HG03108 (cell line): ENCODE measurements around the gene STK35.

Experiments used
- ATAC-seq: cut with Tn5 transposase; IDR thresholded peaks from one replicate; pipeline ENCODE4 v1.9.1; 2021; ENCODE audit warnings: moderate library complexity; ENCODE audit not compliant: unreplicated experiment

Gene STK35

GRCh38 chr20:2101057-2101864 is at the start of gene STK35:
Gene STK35, plus strand, starts transcription at chr20:2101827. Its CDS starts 55 bp downstream, at chr20:2101882.
- ATAC-seq: peak; percentile 34

- no peak for ATAC-seq
Measured at GRCh38 chr20:2051946-2052345, 49.7 kb upstream of the STK35 start.

DNA sequence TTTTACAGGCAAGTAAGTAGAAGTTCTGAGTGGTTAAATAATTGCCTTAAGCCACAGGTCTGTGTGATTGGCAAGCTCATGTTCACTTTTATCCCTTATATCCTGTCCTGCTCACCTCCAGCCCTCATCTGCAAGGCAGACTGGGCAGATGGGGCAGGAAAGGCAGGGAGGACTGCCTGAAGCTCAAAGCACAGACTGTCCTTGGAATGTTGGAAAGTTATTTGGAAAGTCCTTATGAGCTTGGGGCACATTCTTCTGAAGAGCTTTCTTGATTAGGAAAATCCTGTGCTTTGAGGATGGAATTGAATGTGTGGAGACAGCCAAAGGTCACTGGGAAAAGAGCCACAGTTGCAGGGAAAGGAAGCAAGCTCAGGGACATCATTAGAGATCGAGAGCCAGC is 48.9 kb upstream of the STK35 start:
- no peak for ATAC-seq

- ATAC-seq: no peak
Measured at GRCh38 chr20:2053615-2054014, 48.0 kb upstream of the STK35 start.

GRCh38 chr20:2054911-2055310 is 46.7 kb upstream of the STK35 start:
- ATAC-seq: no peak

DNA sequence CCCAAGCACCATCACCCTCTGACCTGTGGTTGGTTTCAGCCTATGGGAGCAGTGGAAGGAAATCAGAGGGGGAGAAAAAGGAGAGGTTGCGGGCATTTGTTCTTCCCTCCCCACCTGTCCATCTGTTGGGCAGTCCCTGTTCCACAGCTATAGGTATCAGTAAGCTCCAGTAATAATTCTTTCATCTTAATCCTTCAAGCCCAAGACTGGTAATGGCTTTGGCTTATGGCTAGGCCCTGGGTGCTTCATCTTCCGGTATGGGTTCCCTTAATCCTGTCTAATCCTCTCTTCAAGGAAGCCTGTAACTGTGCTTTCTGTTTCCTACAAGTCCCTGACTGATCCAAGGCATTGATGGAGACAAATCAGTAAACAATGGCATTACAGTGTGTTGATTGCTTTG is 42.2 kb upstream of the STK35 start:
- no peak for ATAC-seq

- no peak for ATAC-seq
Measured at GRCh38 chr20:2065099-2065498, 36.5 kb upstream of the STK35 start.

DNA sequence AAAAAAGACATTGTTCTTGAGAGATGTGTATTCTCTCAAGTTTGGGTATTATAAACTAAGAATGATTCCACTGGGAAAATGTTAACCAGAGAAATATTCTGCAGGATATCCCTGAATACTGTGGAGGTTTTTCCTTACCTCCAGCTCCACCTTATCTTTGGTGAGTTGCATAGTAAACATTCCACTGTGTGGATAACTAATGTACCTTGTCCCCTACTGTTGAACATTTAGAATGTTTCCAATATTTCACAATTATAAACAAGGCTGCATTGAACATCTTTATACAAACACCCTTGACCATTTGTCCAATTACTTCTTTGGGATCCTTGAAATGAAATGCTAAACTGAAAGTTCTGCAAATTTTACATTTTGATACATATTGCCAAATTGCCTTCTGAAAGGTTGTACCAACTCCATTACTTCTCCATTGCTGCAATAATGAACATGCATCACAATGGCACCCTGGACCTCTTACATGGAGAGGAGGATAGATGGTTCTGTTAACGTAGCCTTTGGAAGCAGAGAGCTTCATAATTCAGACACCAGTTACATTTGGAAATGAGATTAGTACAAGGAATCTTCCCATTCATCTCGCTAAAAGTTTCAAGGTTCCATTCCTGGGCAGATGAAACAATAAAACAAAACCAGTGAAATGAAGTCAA is 35.0 kb upstream of the STK35 start:
- ATAC-seq: no peak

DNA sequence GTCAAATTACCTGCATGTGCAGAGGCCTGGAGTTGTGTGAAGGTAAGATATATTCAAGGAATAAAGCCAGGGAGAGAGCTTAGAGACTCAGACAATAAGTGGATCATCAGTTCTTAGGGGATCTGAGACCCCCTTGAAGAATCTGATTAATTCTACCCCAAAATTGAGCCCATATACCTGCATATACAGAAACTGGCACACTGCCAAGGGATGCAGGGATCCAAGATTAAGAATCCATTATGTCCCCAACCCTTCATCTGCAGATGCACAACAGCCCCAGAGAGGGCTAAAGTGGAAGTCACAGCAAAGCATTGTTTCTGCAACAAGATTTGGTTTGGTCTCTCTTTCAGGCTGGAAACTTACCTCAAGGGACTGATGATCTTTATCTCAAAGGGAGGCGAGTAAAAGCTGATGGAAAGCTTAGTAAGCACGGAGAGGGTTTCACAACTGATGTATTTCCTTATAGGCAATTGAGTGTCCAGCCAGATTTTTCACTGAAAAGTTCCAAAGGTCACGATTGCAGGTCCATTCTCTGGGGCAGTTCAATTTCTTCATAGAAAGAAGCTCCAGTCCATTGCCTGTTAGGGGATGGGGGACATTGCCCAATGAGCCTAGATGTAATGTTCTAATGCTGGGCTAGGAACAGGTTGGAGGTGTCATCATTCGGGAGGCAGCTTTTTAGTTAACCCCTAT is 20.9 kb upstream of the STK35 start:
- no peak for ATAC-seq

DNA sequence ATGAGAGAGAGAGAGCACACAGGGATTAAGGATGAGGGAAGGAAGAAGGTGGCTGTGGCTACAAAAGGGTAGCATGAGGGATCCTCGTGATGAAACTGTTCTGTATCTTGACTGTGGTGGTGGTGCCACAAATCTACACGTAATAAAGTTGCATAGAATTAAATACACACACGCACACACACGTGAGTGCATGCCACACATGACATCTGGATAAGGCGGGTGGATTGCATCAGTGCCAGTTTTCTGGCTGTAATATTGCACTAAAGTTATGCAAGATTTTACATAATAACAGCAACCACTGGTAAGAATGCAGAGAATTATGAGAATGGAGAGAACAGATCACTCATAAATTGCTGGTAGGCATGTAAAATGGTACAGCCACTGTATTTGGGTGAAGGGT is 16.9 kb upstream of the STK35 start:
- no peak for ATAC-seq

- ATAC-seq: no peak
Measured at GRCh38 chr20:2086177-2086979, 15.2 kb upstream of the STK35 start.

DNA sequence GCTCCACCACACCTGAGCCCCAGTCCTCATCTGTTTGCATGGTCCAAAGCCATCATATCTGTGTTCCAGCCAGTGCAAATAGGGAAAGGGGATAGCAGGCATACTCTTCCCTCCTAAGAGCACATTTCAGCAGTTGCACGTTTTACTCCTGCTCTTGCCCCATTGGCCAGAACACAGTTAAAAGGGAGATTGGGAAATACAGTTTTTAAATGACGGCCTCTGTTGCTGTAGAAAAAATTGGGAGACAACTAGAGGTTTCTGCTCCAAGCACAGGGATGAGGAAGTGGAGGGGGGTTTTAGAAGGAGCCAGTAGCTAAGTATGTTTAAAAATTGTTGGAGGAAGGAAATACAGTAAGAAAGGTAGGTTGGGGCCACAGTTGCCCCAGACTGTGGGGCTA is 14.6 kb upstream of the STK35 start:
- no peak for ATAC-seq

GRCh38 chr20:2088891-2089290 is 12.7 kb upstream of the STK35 start:
- no peak for ATAC-seq

DNA sequence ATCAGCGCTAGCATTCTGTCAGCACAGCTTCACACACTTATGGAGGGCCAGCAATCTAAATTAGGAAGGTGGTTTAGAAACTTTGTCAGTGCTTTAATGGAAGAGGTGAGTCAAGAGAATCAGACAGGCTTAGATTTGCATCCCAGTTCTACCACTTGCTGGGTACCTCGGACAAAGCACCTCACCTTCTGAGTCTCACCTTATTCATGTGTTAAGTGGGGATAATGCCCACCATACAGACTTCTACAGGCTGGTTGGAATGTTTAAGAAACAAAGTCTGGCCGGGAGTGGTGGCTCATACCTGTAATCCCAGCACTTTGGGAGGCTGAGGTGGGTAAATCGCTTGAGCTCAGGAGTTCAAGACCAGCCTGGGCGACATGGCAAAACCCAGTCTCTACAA is 12.2 kb upstream of the STK35 start:
- ATAC-seq: no peak

DNA sequence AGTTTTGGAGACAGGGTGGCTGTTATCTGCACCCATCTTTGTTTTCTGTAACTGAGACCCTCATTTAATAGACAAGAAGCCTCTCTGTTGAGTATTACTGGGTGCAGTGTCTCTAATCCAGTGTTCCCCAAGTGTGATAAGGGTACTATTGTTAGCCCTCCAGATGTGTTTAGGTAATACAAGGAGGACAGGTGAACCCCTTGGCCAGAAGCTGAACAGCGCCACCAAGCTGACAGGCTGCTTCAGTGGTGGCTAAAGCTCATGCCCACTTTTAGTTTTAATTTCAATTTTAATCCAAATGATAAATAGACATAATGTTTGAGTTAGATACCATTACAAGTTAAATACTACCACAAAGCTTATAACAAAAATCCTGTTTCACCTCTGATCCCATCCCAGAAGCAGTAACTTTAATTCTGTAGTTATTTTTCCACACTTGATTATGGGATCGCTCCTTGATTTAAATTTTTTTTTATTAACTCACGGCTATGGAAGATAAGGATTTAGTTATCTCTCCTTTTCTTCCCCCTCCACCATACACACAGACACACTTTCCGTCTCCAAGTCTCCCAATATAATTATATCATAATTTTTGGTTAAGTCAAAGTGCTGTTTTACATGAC is 8.4 kb upstream of the STK35 start:
- no peak for ATAC-seq

DNA sequence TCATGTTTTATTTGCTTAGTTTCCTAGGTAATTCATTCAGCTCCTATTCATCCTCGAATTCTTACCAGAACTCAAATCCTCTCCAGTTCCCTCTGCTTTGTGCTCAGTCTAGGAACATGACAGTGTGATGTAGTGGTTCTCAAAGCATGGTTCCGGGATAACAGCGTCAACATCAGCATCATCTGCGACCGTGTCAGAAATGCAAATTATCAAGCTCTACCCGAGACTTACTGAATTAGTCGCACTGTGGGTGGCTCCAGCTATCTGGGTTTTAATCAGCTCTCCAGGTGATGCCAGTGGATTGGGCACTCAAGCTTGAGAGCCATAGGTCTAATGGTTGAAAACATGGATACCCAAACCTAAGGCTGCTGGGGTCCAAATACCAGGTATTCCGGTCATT is 7.7 kb upstream of the STK35 start:
- no peak for ATAC-seq

GRCh38 chr20:2101865-2102584 is 398 bp downstream of the STK35 start:
- ATAC-seq: peak; percentile 73

GRCh38 chr20:2102585-2103460 is 1.2 kb downstream of the STK35 start:
- ATAC-seq: peak; percentile 44
